Mesothelial cell of epicardium (in vitro differentiated cells): ENCODE measurements around the gene ARID4A. TPM values are rescaled to one million over a fixed set of nuclear protein-coding genes. Genes with fewer than 3 reads are reported as not detected.

ENCODE experiments used
- DNase-seq, 2 experiments: peaks; one replicate each; pipeline ENCODE4 v3.0.0; 2021; ENCODE audit warnings: low spot score in 2 of 2; ENCODE audit not compliant: unreplicated experiment in 2 of 2
- H3K27ac Mint-ChIP-seq: 2 replicates; pipeline ENCODE4 v1.8.0; 2021; ENCODE audit warnings: mixed read lengths
- H3K27me3 Mint-ChIP-seq: 2 replicates; pipeline ENCODE4 v1.8.0; 2021; ENCODE audit warnings: low read depth, mixed read lengths
- H3K36me3 Mint-ChIP-seq: 2 replicates; pipeline ENCODE4 v1.8.0; 2021; ENCODE audit warnings: mixed read lengths
- H3K4me1 Mint-ChIP-seq: 2 replicates; pipeline ENCODE4 v1.8.0; 2021; ENCODE audit warnings: mixed read lengths
- H3K4me3 Mint-ChIP-seq: 2 replicates; pipeline ENCODE4 v1.8.0; 2021; ENCODE audit warnings: mild to moderate bottlenecking, moderate library complexity, mixed read lengths
- H3K9me3 Mint-ChIP-seq: 2 replicates; pipeline ENCODE4 v1.8.0; 2021; ENCODE audit warnings: mixed read lengths
- CTCF ChIP-seq: fragments of 200-600 bp; sonication (generic); IDR thresholded peaks from one replicate; pipeline ENCODE4 v1.5.0; 2021; ENCODE audit warnings: antibody characterized with exemption; ENCODE audit not compliant: unreplicated experiment
- total RNA-seq: library from RNA; stranded (reverse); gene quantifications from 3 replicates; pipeline ENCODE4 v1.2.1, GENCODE V29; 2021

Gene ARID4A
- total RNA-seq, 1 donor from 2014 or later: 32.9 TPM

GRCh38 chr14:58280954-58281787 is 17.2 kb upstream of the ARID4A start:
- TF ChIP-seq CTCF: no peak
- Mint-ChIP-seq H3K9me3 (no peaks in the 10 kb centered on the region), H3K4me3 (peak overlapping the region; percentile 31), H3K36me3 (peaks cover 24% of the 10 kb centered on the region), H3K27me3 (no peaks in the 10 kb centered on the region), H3K4me1 (peaks cover 22% of the 10 kb centered on the region), H3K27ac (peak overlapping the region; percentile 96)
- no peak for DNase-seq

GRCh38 chr14:58281969-58282368 is 16.4 kb upstream of the ARID4A start:
- peak overlapping the region; percentile 96 for H3K27ac Mint-ChIP-seq
- no peak for DNase-seq
- no peaks in the 10 kb centered on the region for H3K9me3 Mint-ChIP-seq
- no peaks in the 10 kb centered on the region for H3K27me3 Mint-ChIP-seq
- peaks cover 22% of the 10 kb centered on the region for H3K4me1 Mint-ChIP-seq
- TF ChIP-seq CTCF: no peak
- H3K4me3 Mint-ChIP-seq: no peak overlapping the region
- peaks cover 22% of the 10 kb centered on the region for H3K36me3 Mint-ChIP-seq

GRCh38 chr14:58282925-58283593 is 15.3 kb upstream of the ARID4A start:
- no peak for TF ChIP-seq CTCF
- Mint-ChIP-seq H3K4me1 (peaks cover 22% of the 10 kb centered on the region), H3K36me3 (peaks cover 26% of the 10 kb centered on the region)

DNA sequence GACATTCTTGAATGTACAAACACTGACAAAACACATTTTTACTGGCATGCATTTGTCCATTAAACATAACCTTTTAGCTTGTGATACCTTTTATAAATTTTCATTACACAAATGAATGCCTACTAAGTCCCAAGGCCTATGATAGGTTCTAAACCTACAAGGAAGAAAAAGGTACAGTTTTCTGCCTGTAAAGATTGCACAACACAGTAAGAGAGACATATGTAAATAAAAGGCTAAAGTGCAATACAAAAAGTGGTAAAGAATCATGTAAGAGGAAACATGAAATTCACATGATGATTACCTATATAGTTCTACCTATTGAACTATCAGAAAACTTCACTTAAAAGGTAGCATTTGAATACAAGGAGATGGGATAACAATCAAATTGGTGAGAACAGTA is 14.6 kb upstream of the ARID4A start:
- no peaks in the 10 kb centered on the region for H3K9me3 Mint-ChIP-seq
- H3K36me3 Mint-ChIP-seq: peaks cover 26% of the 10 kb centered on the region
- H3K27ac Mint-ChIP-seq: no peak overlapping the region
- no peaks in the 10 kb centered on the region for H3K27me3 Mint-ChIP-seq
- no peak overlapping the region for H3K4me3 Mint-ChIP-seq
- TF ChIP-seq CTCF: no peak
- DNase-seq: no peak
- H3K4me1 Mint-ChIP-seq: peaks cover 25% of the 10 kb centered on the region

More at GRCh38 chr14:58282925-58283593, 15.3 kb upstream of the ARID4A start:
- no peak for DNase-seq
- H3K27me3 Mint-ChIP-seq: no peaks in the 10 kb centered on the region
- H3K4me3 Mint-ChIP-seq: no peak overlapping the region
- peak overlapping the region; percentile 4 for H3K27ac Mint-ChIP-seq
- H3K9me3 Mint-ChIP-seq: no peaks in the 10 kb centered on the region

- DNase-seq: no peak
- peaks cover 27% of the 10 kb centered on the region for H3K36me3 Mint-ChIP-seq
- no peak overlapping the region for H3K4me3 Mint-ChIP-seq
- no peak for TF ChIP-seq CTCF
- H3K9me3 Mint-ChIP-seq: no peaks in the 10 kb centered on the region
- H3K27me3 Mint-ChIP-seq: no peaks in the 10 kb centered on the region
- no peak overlapping the region for H3K27ac Mint-ChIP-seq
- peaks cover 27% of the 10 kb centered on the region for H3K4me1 Mint-ChIP-seq
These were observed 13.2 kb upstream of the ARID4A start for GRCh38 chr14:58285132-58285531.
